K562 (cell line): ENCODE measurements around the gene TSSK2. TPM values are rescaled to one million over a fixed set of nuclear protein-coding genes. Genes with fewer than 3 reads are reported as not detected.
A peak's percentile ranks its signal among the peaks of the same experiment; 100 is the strongest.

Experiments
- CREB5 ChIP-seq: fragments of 250-450 bp; sonication (Bioruptor Pico); IDR thresholded peaks from 2 replicates; pipeline ENCODE4 v1.5.0; 2020; ENCODE audit warnings: mild to moderate bottlenecking
- ETV5 ChIP-seq: sonication (generic); formaldehyde crosslinking; IDR thresholded peaks from 2 replicates; pipeline ENCODE4 v1.4.0; 2020; ENCODE audit warnings: low read depth, mild to moderate bottlenecking, missing genetic modification reagents
- FOSL1 ChIP-seq: fragments of 200-800 bp; sonication (Bioruptor generic); conservative IDR thresholded peaks from 2 replicates; pipeline ENCODE4 v1.6.1; 2016; ENCODE audit warnings: missing genetic modification characterization, missing compliant biosample characterization
- FOXK2 ChIP-seq, 2 experiments: fragments of 450-650 bp; IDR thresholded peaks in 1 of 2; conservative IDR thresholded peaks in 1 of 2; 2 replicates each; pipeline ENCODE4 v1.6.1; 2016; ENCODE audit warnings: low read depth in 2 of 2, mild to moderate bottlenecking in 1 of 2
- HCFC1 ChIP-seq: IDR thresholded peaks from 2 replicates; pipeline ENCODE4 v1.6.1; 2012; ENCODE audit warnings: low read depth, low read length, improper control_type of control experiment
- HDAC3 ChIP-seq: fragments of 450-650 bp; IDR thresholded peaks from 2 replicates; pipeline ENCODE4 v1.6.1; 2018; ENCODE audit warnings: borderline replicate concordance, mild to moderate bottlenecking, moderate library complexity; ENCODE audit not compliant: partially characterized antibody
- MTA3 ChIP-seq: fragments of 450-650 bp; formaldehyde crosslinking; IDR thresholded peaks from 2 replicates; pipeline ENCODE4 v1.6.1; 2017; ENCODE audit warnings: mild to moderate bottlenecking, borderline replicate concordance
- NFATC3 ChIP-seq: fragments of 450-650 bp; IDR thresholded peaks from 2 replicates; pipeline ENCODE4 v1.6.1; 2017; ENCODE audit warnings: mild to moderate bottlenecking
- PRDM10 ChIP-seq: fragments of 450-650 bp; IDR thresholded peaks from 2 replicates; pipeline ENCODE4 v1.6.1; 2018; ENCODE audit not compliant: partially characterized antibody
- PRPF4 ChIP-seq: fragments of 200-400 bp; formaldehyde crosslinking; IDR thresholded peaks from one replicate; pipeline ENCODE4 v1.6.1; 2017; ENCODE audit warnings: low read length, low read depth, mild to moderate bottlenecking; ENCODE audit not compliant: insufficient read depth, poor library complexity, severe bottlenecking
- RAD51 ChIP-seq: fragments of 450-650 bp; IDR thresholded peaks from 2 replicates; pipeline ENCODE4 v1.7.1; 2016; ENCODE audit warnings: low read depth, mild to moderate bottlenecking, borderline replicate concordance
- SIN3A ChIP-seq, 2 experiments: fragments of 150-350 bp in 1 of 2; IDR thresholded peaks; 2 replicates each; pipeline ENCODE4 v1.6.1; 2011 to 2016; ENCODE audit warnings: borderline replicate concordance in 2 of 2, low read depth in 2 of 2, low read length in 2 of 2, mild to moderate bottlenecking in 2 of 2, moderate library complexity in 2 of 2; ENCODE audit not compliant: control insufficient read depth in 1 of 2
- SMC3 ChIP-seq: conservative IDR thresholded peaks from 2 replicates; pipeline ENCODE4 v1.6.1; 2011; ENCODE audit warnings: low read depth, low read length, improper control_type of control experiment; ENCODE audit not compliant: insufficient read depth
- TRIM25 ChIP-seq: fragments of 450-650 bp; IDR thresholded peaks from 2 replicates; pipeline ENCODE4 v1.7.0; 2016; ENCODE audit warnings: borderline replicate concordance
- WHSC1 ChIP-seq: IDR thresholded peaks from one replicate; pipeline ENCODE4 v1.6.1; 2012; ENCODE audit warnings: low read length, control low read depth, inconsistent platforms
- ZNF316 ChIP-seq: fragments of 450-650 bp; IDR thresholded peaks from 2 replicates; pipeline ENCODE4 v1.6.1; 2016
- polyA plus RNA-seq, 8 experiments: library from polyadenylated mRNA; depleted of rRNA in 4 of 8; stranded (reverse) in 5 of 8; unstranded in 3 of 8; fragments of >200 nt; fragmentation: Nextera tagmentation in 2 of 8; fragmentation: Illumina TruSeq in 1 of 8; extraction: Ambion mirVana in 2 of 8; extraction: Trizol in 1 of 8; gene quantifications; 2 replicates each; pipeline versions ENCODE4 v1.2.1 to v1.2.3, GENCODE V29; 2011 to 2014; ENCODE audit warnings: inconsistent platforms in 1 of 8, missing spikeins in 1 of 8
- total RNA-seq, 7 experiments: library from RNA; depleted of rRNA in 6 of 7; stranded (reverse); fragments of >200 nt in 6 of 7; fragmentation: Illumina TruSeq in 2 of 7; extraction: Trizol in 2 of 7; gene quantifications; 2 replicates each; pipeline versions ENCODE4 v1.2.1 to v1.2.3, GENCODE V29; 2011 to 2021; ENCODE audit warnings: low replicate concordance in 1 of 7
- TF ChIP-seq, protein P1 (sequence below): fragments of 450-650 bp; formaldehyde crosslinking; IDR thresholded peaks from 2 replicates; pipeline ENCODE4 v1.4.0; 2020; ENCODE audit warnings: mild to moderate bottlenecking
- TF ChIP-seq, protein P2 (sequence below): fragments of 250-450 bp; sonication (Bioruptor Pico); IDR thresholded peaks from 2 replicates; pipeline ENCODE4 v1.4.0; 2020; ENCODE audit warnings: mild to moderate bottlenecking, moderate library complexity, borderline replicate concordance

Gene TSSK2
- total and polyA plus RNA-seq, 9 of the 15 experiments (the other 6 are each of a cell fraction or from before 2014, with no cell fraction given): 0.04 TPM; not detected in 8

GRCh38 chr22:19086896-19087295 is 44.2 kb upstream of the TSSK2 start (continued):
- TF ChIP-seq ETV5 (CRISPR knock-in tag) (no peak; the same call in 1 of the 2 replicates), WHSC1 (no peak), CREB5 (CRISPR knock-in tag) (no peak), NFATC3 (no peak), PRPF4 (no peak), HDAC3 (no peak), RAD51 (no peak), FOSL1 (tag) (peak; percentile 81), HCFC1 (no peak), SIN3A (IDR thresholded peaks at IDR 0.05; ENCODE audit: borderline replicate concordance in 2 of 2, control insufficient read depth in 1 of 2, low read depth in 2 of 2, low read length in 2 of 2) (no peak), ZNF316 (no peak), SMC3 (no peak), FOXK2 (conservative IDR thresholded peaks at IDR 0.05 in 1 of 2, IDR thresholded peaks at IDR 0.05 in 1 of 2; ENCODE audit: low read depth in 2 of 2) (no peak), PRDM10 (no peak), TRIM25 (no peak), MTA3 (no peak)
- TF ChIP-seq, protein P1, sequence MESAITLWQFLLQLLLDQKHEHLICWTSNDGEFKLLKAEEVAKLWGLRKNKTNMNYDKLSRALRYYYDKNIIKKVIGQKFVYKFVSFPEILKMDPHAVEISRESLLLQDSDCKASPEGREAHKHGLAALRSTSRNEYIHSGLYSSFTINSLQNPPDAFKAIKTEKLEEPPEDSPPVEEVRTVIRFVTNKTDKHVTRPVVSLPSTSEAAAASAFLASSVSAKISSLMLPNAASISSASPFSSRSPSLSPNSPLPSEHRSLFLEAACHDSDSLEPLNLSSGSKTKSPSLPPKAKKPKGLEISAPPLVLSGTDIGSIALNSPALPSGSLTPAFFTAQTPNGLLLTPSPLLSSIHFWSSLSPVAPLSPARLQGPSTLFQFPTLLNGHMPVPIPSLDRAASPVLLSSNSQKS (CRISPR knock-in tag): no peak
- TF ChIP-seq, protein P2, sequence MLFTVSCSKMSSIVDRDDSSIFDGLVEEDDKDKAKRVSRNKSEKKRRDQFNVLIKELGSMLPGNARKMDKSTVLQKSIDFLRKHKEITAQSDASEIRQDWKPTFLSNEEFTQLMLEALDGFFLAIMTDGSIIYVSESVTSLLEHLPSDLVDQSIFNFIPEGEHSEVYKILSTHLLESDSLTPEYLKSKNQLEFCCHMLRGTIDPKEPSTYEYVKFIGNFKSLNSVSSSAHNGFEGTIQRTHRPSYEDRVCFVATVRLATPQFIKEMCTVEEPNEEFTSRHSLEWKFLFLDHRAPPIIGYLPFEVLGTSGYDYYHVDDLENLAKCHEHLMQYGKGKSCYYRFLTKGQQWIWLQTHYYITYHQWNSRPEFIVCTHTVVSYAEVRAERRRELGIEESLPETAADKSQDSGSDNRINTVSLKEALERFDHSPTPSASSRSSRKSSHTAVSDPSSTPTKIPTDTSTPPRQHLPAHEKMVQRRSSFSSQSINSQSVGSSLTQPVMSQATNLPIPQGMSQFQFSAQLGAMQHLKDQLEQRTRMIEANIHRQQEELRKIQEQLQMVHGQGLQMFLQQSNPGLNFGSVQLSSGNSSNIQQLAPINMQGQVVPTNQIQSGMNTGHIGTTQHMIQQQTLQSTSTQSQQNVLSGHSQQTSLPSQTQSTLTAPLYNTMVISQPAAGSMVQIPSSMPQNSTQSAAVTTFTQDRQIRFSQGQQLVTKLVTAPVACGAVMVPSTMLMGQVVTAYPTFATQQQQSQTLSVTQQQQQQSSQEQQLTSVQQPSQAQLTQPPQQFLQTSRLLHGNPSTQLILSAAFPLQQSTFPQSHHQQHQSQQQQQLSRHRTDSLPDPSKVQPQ (CRISPR knock-in tag): no peak
